BLaER1 treated with 17β-estradiol and CSF1 and Interleukin-3, amounts not matched to agents 10 nM and 100 nM (cell line): ENCODE data around the gene XRCC1.
A peak's percentile ranks its signal among the peaks of the same experiment; 100 is the strongest.
"Not testable (repeated sequence)": the region's sequence is repeated elsewhere in the genome, so short reads cannot be mapped to it uniquely, and the experiment has no call there.

Experiments
- H3K27ac ChIP-seq, 11 experiments: shearing (Covaris generic); formaldehyde crosslinking; 2 replicates each; pipeline ENCODE4 v1.8.1; 2022
- H3K27me3 ChIP-seq, 11 experiments: shearing (Covaris generic); formaldehyde crosslinking; 2 replicates each; pipeline ENCODE4 v1.8.1; 2022
- H3K36me3 ChIP-seq, 11 experiments: shearing (Covaris generic); formaldehyde crosslinking; 2 replicates each; pipeline ENCODE4 v1.8.1; 2022
- H3K4me1 ChIP-seq, 10 experiments: shearing (Covaris generic); formaldehyde crosslinking; 2 replicates each; pipeline ENCODE4 v1.8.1; 2022
- H3K4me2 ChIP-seq, 11 experiments: shearing (Covaris generic); formaldehyde crosslinking; 2 replicates each; pipeline ENCODE4 v1.8.1; 2022
- H3K4me3 ChIP-seq, 10 experiments: shearing (Covaris generic); formaldehyde crosslinking; 2 replicates each; pipeline ENCODE4 v1.8.1; 2022
- H3K9ac ChIP-seq, 11 experiments: shearing (Covaris generic); formaldehyde crosslinking; 2 replicates each; pipeline ENCODE4 v1.8.1; 2022
- H3K9me3 ChIP-seq, 11 experiments: shearing (Covaris generic); formaldehyde crosslinking; replicated peaks in 1 of 11; 2 replicates each; pipeline ENCODE4 v1.8.1; 2022
- H4K20me1 ChIP-seq, 11 experiments: shearing (Covaris generic); formaldehyde crosslinking; 2 replicates each; pipeline ENCODE4 v1.8.1; 2022
- Cebpa-rat ChIP-seq, 11 experiments: shearing (Covaris generic); IDR thresholded peaks; 2 replicates each; pipeline ENCODE4 v1.8.1; 2022

The XRCC1 gene

DNA sequence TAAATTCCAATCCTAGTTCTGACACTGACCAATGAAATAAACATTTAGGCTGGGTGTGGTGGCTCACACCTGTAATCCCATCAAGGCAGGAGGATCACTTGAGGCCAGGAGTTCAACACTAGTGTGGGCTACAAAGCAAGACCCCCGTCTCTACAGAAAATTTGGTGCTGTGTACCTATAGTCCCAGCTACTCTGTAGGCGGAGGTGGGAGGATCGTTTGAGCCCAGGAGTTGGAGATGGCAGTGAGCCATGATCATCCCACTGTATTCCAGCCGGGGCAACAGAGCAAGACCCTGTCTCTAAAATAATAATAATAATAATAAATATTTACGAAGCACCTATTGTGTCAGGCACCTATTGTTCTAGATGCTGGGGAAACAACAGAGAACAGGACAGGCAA lies 13.9 kb upstream of the XRCC1 start:
- Histone ChIP-seq H3K4me2 (peak overlapping the region in 1 of 11 experiments; percentile 38; a peak in 1 of 22 replicates), H3K27ac (no peak overlapping the region), H4K20me1 (peaks cover 0 to 54% (median 30%) of the 10 kb centered on the region in 11 experiments; a peak in 17 of 22 replicates), H3K4me3 (no peak overlapping the region), H3K9ac (no peak overlapping the region), H3K27me3 (no peaks in the 10 kb centered on the region), H3K36me3 (peaks cover 62 to 86% (median 79%) of the 10 kb centered on the region in 11 experiments), H3K4me1 (peaks cover 39 to 58% (median 51%) of the 10 kb centered on the region in 10 experiments), H3K9me3 (peaks cover 0 to 17% (median 9%) of the 10 kb centered on the region in 11 experiments; a peak in 13 of 22 replicates)
- TF ChIP-seq Cebpa-rat (IDR thresholded peaks at IDR 0.05): no peak

DNA sequence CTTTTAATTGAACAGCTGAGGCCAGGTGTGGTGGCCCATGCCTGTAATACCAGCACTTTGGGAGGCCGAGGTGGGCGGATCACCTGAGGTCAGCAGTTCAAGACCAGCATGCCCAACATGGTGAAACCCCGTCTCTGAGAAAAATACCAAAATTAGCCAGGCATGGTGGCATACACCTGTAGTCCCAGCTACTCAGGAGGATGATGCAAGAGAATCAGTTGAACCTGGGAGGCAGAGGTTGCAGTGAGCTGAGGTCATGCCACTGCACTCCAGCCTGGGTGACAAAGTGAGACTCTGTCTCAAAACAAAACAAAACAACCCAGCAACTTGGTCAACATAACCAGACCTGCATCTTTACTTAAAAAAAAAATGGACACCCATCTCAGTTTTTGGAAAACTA lies 11.7 kb upstream of the XRCC1 start:
- Histone ChIP-seq H4K20me1 (peaks cover 0 to 31% (median 12%) of the 10 kb centered on the region in 11 experiments; a peak in 14 of 22 replicates), H3K9me3 (peaks cover 0 to 17% (median 9%) of the 10 kb centered on the region in 11 experiments; a peak in 13 of 22 replicates), H3K36me3 (peaks cover 39 to 64% (median 57%) of the 10 kb centered on the region in 11 experiments), H3K4me2 (peak overlapping the region in 2 of 11 experiments; percentile 24 to 66; a peak in 1 of 22 replicates), H3K4me1 (peaks cover 47 to 68% (median 59%) of the 10 kb centered on the region in 10 experiments)
- H3K4me3 ChIP-seq, H3K27ac ChIP-seq, H3K27me3 ChIP-seq, H3K9ac ChIP-seq: not testable (repeated sequence)

DNA sequence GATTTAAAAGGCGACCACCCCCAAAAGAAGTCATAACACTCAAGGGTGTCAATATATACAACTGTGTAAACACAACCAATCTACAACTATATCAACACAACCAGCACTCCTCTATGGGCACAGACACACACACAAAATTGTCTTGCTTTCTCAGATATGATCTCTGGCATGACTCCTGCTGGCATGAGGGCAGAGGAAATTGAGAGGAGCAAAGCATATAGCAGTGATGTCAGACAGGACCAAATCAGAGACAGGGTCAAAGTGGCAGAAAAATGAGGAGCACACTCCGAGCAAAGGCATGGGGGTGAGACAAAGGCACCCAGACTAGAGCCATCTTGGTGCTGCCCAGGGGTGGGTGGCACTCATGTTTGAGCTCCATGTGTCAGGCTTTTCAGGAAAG lies 11.0 kb upstream of the XRCC1 start:
- peaks cover 32 to 57% (median 50%) of the 10 kb centered on the region in 11 experiments for H3K36me3 ChIP-seq
- peaks cover 0 to 17% (median 9%) of the 10 kb centered on the region in 11 experiments; a peak in 13 of 22 replicates for H3K9me3 ChIP-seq
- no peak for TF ChIP-seq Cebpa-rat (IDR thresholded peaks at IDR 0.05)
- 0 out of 22 replicates have a peak overlapping the region, but pooled peaks of 2 of the 11 experiments have one; percentile 36 to 64 for H3K27ac ChIP-seq
- peaks cover 0 to 26% (median 11%) of the 10 kb centered on the region in 11 experiments; a peak in 11 of 22 replicates for H4K20me1 ChIP-seq
- peaks cover 54 to 73% (median 65%) of the 10 kb centered on the region in 10 experiments for H3K4me1 ChIP-seq
- H3K4me2 ChIP-seq: peak overlapping the region in 5 of 11 experiments; percentile 13 to 66 (median 24); a peak in 3 of 22 replicates
- no peak overlapping the region for H3K4me3 ChIP-seq
- H3K27me3 ChIP-seq: no peaks in the 10 kb centered on the region
- H3K9ac ChIP-seq: no peak overlapping the region

- Histone ChIP-seq H3K9ac (peak overlapping the region; percentile 8 to 55 (median 25); a peak in 12 of 22 replicates), H3K4me3 (no peak overlapping the region; a peak in 1 of 20 replicates), H3K9me3 (peaks cover 0 to 17% (median 9%) of the 10 kb centered on the region in 11 experiments; a peak in 13 of 22 replicates), H4K20me1 (peaks cover 0 to 8% (median 0%) of the 10 kb centered on the region in 11 experiments; a peak in 4 of 22 replicates), H3K27me3 (no peaks in the 10 kb centered on the region), H3K4me1 (peaks cover 57 to 71% (median 68%) of the 10 kb centered on the region in 10 experiments), H3K27ac (peak overlapping the region; percentile 55 to 79 (median 65)), H3K36me3 (peaks cover 15 to 38% (median 32%) of the 10 kb centered on the region in 11 experiments; a peak in 21 of 22 replicates), H3K4me2 (peak overlapping the region; percentile 47 to 66 (median 59))
- TF ChIP-seq Cebpa-rat (IDR thresholded peaks at IDR 0.05): no peak
These were observed 9.2 kb upstream of the XRCC1 start for GRCh38 chr19:43584484-43584883.

DNA sequence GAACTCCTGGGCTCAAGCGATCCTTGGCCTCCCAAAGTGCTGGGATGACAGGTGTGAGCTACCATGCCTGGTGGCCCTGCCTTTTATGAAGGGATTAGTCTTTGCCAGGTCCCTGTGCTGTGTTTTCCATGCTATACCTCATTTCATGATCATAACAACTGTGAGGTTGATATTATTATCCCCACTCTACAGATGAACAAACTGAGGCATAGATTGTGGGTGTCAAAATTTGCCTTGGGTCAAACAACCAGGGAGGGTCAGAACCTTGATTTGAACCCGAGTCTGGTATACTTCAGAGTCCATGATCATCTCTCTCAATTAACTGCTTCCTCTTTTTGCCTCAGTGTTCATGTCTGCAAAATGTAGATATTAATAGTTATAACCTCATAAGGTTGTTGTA lies 7.2 kb upstream of the XRCC1 start:
- no peak for TF ChIP-seq Cebpa-rat (IDR thresholded peaks at IDR 0.05)
- Histone ChIP-seq H3K4me3 (no peak overlapping the region), H3K27ac (peak overlapping the region in 3 of 11 experiments; percentile 4 to 77 (median 64); a peak in 1 of 22 replicates), H4K20me1 (no peaks in the 10 kb centered on the region), H3K4me2 (peak overlapping the region; percentile 41 to 78 (median 64); a peak in 20 of 22 replicates), H3K36me3 (peaks cover 9 to 24% (median 19%) of the 10 kb centered on the region in 11 experiments; a peak in 20 of 22 replicates), H3K4me1 (peaks cover 63 to 81% (median 74%) of the 10 kb centered on the region in 10 experiments), H3K9me3 (peaks cover 0 to 17% (median 9%) of the 10 kb centered on the region in 11 experiments; a peak in 13 of 22 replicates), H3K27me3 (no peaks in the 10 kb centered on the region), H3K9ac (no peak overlapping the region)

DNA sequence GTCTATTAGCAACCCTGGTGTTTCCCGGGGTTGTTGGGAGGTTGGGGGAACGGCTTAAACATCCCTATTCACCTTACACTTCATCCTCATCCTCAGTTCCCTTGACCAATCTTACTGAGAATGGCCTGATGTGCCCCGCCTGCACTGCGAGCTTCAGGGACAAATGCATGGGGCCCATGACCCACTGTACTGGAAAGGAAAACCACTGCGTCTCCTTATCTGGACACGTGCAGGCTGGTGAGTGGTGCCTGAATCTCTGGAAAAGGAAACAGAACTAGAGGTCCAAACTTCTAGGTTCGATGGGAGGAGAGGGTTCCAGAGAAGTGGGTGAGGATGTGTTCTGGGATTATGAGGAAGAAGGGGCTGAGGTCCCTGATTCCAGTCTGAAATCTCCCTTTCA lies 6.1 kb upstream of the XRCC1 start:
- Histone ChIP-seq H3K27me3 (no peaks in the 10 kb centered on the region), H3K9ac (peak overlapping the region in 3 of 11 experiments; percentile 3 to 27 (median 14); a peak in 5 of 22 replicates), H3K4me1 (peaks cover 65 to 84% (median 74%) of the 10 kb centered on the region in 10 experiments), H3K4me3 (no peak overlapping the region), H4K20me1 (no peaks in the 10 kb centered on the region), H3K36me3 (peaks cover under 1 to 13% (median 11%) of the 10 kb centered on the region in 11 experiments; a peak in 19 of 22 replicates), H3K27ac (peak overlapping the region in 8 of 11 experiments; percentile 64 to 87 (median 82); a peak in 16 of 22 replicates), H3K9me3 (peaks cover 0 to 15% (median 9%) of the 10 kb centered on the region in 11 experiments; a peak in 13 of 22 replicates), H3K4me2 (peak overlapping the region; percentile 41 to 78 (median 64))
- no peak for TF ChIP-seq Cebpa-rat (IDR thresholded peaks at IDR 0.05)

DNA sequence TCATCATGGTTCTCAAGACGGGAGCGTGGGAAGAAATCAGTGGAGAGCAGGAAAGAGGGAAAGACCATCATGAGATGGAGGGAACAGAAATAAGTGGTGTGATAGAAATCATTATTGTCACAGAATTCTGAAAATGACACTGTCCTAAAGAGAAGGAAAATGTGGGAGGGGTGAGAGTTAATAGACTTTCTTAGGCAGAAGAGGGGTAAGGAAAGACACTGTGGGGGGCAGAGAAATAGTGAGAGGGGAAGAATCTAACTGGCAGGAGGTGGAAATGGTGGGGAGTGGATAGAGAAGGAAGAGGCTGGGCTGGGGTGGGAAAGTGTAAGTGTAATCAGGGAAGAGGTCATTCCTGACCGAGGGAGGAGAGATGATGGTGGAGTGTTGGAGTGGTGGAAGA lies 3.5 kb upstream of the XRCC1 start:
- no peaks in the 10 kb centered on the region for H3K9me3 ChIP-seq
- no peaks in the 10 kb centered on the region for H4K20me1 ChIP-seq
- H3K9ac ChIP-seq: no peak overlapping the region
- peaks cover 0 to 7% (median 4%) of the 10 kb centered on the region in 11 experiments; a peak in 11 of 22 replicates for H3K36me3 ChIP-seq
- no peak overlapping the region for H3K27ac ChIP-seq
- no peak for TF ChIP-seq Cebpa-rat (IDR thresholded peaks at IDR 0.05)
- H3K27me3 ChIP-seq: no peaks in the 10 kb centered on the region
- H3K4me3 ChIP-seq: no peak overlapping the region
- peak overlapping the region in 8 of 11 experiments; percentile 69 to 97 (median 82); a peak in 3 of 22 replicates for H3K4me2 ChIP-seq
- peaks cover 58 to 78% (median 68%) of the 10 kb centered on the region in 10 experiments for H3K4me1 ChIP-seq

DNA sequence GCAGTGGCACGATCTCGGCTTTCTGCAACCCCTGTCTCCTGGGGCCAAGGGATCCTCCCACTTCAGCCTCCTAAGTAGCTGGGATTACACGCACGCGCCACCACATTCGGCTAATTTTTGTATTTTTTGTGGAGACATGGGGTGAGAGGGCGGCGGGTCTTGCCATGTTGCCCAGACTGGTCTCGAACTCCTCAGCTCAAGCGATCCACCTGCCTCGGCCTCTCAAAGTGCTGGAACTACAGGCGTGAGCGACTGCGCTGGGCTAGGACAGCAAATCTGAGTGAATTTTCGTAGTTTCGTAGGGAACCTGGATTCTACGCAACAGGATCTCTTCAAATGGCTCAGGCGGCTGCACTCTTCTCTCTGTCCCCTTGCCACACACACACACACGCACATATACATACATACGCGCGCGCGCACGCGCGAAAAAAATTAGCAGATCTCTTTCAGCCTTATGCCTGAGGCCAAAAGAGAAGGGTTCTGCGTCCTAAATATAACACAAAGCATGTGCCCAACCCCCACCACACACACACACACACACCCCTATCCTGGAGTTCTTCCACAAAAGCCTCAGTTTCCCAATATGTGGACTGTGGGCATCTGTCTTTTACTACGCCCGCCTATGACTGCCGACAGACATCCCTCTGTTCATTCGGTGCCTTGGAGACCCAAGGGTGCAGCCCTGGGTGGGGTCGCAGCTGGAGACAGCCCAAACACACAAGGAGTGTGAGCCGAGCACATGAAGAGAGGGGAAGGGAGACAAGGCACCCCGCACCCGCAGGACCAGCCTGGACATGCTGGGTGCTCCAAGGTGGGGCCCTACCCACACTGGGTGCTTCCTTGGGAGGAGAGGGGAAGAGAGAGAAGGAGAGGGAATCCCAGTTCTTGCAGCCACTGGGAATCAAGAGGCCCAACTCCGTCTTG lies 890 bp upstream of the XRCC1 start:
- Histone ChIP-seq H3K9ac (peak overlapping the region; percentile 56 to 89 (median 67); a peak in 19 of 22 replicates), H4K20me1 (no peaks in the 10 kb centered on the region), H3K4me2 (peak overlapping the region; percentile 72 to 97 (median 84)), H3K27ac (peak overlapping the region; percentile 35 to 90 (median 68); a peak in 21 of 22 replicates), H3K4me3 (peak overlapping the region; percentile 56 to 87 (median 82)), H3K9me3 (no peaks in the 10 kb centered on the region), H3K36me3 (peaks cover 8 to 32% (median 17%) of the 10 kb centered on the region in 11 experiments; a peak in 18 of 22 replicates), H3K27me3 (no peaks in the 10 kb centered on the region), H3K4me1 (peaks cover 45 to 74% (median 67%) of the 10 kb centered on the region in 10 experiments)
- no peak for TF ChIP-seq Cebpa-rat (IDR thresholded peaks at IDR 0.05)
